KMS-11 (cell line): ENCODE data around the gene TRABD2B.
"Not testable (repeated sequence)": the region's sequence is repeated elsewhere in the genome, so short reads cannot be mapped to it uniquely, and the experiment has no call there.

Experiments used
- H2AFZ ChIP-seq: fragments of 200-600 bp; sonication (generic); 2 replicates; pipeline ENCODE4 v1.6.1; 2016; ENCODE audit warnings: antibody characterized with exemption, mixed run types, low read depth
- H3K27ac ChIP-seq: fragments of 200-600 bp; sonication (generic); 2 replicates; pipeline ENCODE4 v1.6.1; 2016; ENCODE audit warnings: mild to moderate bottlenecking, mixed run types
- H3K27me3 ChIP-seq: fragments of 200-600 bp; sonication (generic); 2 replicates; pipeline ENCODE4 v1.6.1; 2017; ENCODE audit warnings: mild to moderate bottlenecking, low read depth, mixed run types, moderate library complexity; ENCODE audit not compliant: insufficient read depth
- H3K36me3 ChIP-seq: fragments of 200-600 bp; sonication (generic); 2 replicates; pipeline ENCODE4 v1.6.1; 2017; ENCODE audit warnings: mild to moderate bottlenecking, mixed run types; ENCODE audit not compliant: insufficient read depth
- H3K4me1 ChIP-seq: fragments of 200-600 bp; sonication (generic); 2 replicates; pipeline ENCODE4 v1.6.1; 2016; ENCODE audit warnings: mild to moderate bottlenecking, low read depth, mixed run types; ENCODE audit not compliant: poor library complexity, severe bottlenecking
- H3K4me2 ChIP-seq: fragments of 200-600 bp; sonication (generic); 2 replicates; pipeline ENCODE4 v1.7.0; 2016; ENCODE audit warnings: mild to moderate bottlenecking, mixed run types
- H3K4me3 ChIP-seq: fragments of 200-600 bp; sonication (generic); IDR thresholded peaks from 2 replicates; pipeline ENCODE4 v1.6.1; 2017; ENCODE audit warnings: low read depth, low read length, mixed read lengths; ENCODE audit not compliant: insufficient read depth
- H3K79me2 ChIP-seq: fragments of 200-600 bp; sonication (generic); 2 replicates; pipeline ENCODE4 v1.6.1; 2016; ENCODE audit warnings: low read depth, mixed run types; ENCODE audit not compliant: insufficient read depth
- H3K9ac ChIP-seq: fragments of 200-600 bp; sonication (generic); 2 replicates; pipeline ENCODE4 v1.6.1; 2016; ENCODE audit warnings: mild to moderate bottlenecking, mixed run types
- H4K20me1 ChIP-seq: fragments of 200-600 bp; sonication (generic); 2 replicates; pipeline ENCODE4 v1.6.1; 2016; ENCODE audit warnings: mild to moderate bottlenecking, mixed run types; ENCODE audit not compliant: insufficient read depth
- CTCF ChIP-seq: fragments of 200-600 bp; sonication (generic); conservative IDR thresholded peaks from 2 replicates; pipeline ENCODE4 v1.6.1; 2017; ENCODE audit warnings: low read depth, mild to moderate bottlenecking, antibody characterized with exemption, low read length, moderate library complexity, mixed read lengths

TRABD2B gene

GRCh38 chr1:47965816-47966215 lies 31.4 kb downstream of the TRABD2B start:
- no peak overlapping the region for H3K27ac ChIP-seq
- H3K79me2 ChIP-seq = no peaks in the 10 kb centered on the region
- H3K4me2 ChIP-seq = no peak overlapping the region
- no peak overlapping the region for H3K9ac ChIP-seq
- H3K27me3 ChIP-seq = no peaks in the 10 kb centered on the region
- no peaks in the 10 kb centered on the region for H3K4me1 ChIP-seq
- H2AFZ ChIP-seq = no peak overlapping the region
- no peaks in the 10 kb centered on the region for H3K36me3 ChIP-seq
- H4K20me1 ChIP-seq = no peaks in the 10 kb centered on the region
- TF ChIP-seq CTCF = no peak
- no peak overlapping the region for H3K4me3 ChIP-seq

GRCh38 chr1:47964636-47965035 lies 32.5 kb downstream of the TRABD2B start:
- no peaks in the 10 kb centered on the region for H3K27me3 ChIP-seq
- no peak overlapping the region for H3K4me3 ChIP-seq
- H3K4me1 ChIP-seq = no peaks in the 10 kb centered on the region
- no peaks in the 10 kb centered on the region for H3K36me3 ChIP-seq
- no peak overlapping the region for H3K27ac ChIP-seq
- H4K20me1 ChIP-seq = no peaks in the 10 kb centered on the region
- no peak overlapping the region for H3K4me2 ChIP-seq
- H3K79me2 ChIP-seq = no peaks in the 10 kb centered on the region
- TF ChIP-seq CTCF = no peak
- no peak overlapping the region for H2AFZ ChIP-seq
- no peak overlapping the region for H3K9ac ChIP-seq

DNA sequence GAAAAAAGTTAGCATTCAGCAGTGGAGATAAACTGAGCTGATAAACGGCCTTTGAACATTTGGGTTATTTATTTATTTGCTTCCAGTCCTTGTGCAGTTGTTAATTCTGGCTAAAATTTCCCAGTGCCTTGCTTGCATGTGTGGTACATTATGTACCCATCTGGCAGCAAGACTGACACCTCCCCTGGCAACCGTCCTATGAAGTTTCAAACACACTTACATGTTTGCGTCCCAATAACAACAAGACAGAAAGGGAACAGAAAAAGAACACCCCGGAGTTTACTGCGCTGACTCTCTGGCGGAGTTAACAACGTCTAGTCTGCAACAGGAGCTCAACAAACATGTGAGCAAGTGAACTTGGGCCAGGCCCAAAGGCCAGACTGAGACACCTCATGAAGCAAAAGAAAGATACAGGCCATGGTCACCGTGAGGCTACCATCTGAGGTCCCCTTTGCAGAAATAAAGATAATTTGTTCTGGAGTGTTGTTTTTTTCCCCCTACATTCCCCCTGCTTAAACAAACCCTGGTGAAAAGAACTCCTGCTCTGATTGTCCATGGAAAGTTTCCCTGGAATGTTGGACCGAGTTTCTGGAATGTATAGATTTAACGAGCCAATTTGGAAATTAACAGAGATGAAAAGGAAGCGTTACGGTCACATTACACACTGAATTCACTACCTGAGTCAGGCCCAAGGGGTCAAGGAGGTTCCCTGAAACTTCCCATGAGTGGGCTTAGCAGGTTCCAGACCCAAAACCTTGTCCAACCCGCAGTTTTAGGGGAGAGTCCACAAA lies 33.4 kb downstream of the TRABD2B start:
- H3K79me2 ChIP-seq = no peaks in the 10 kb centered on the region
- no peak for TF ChIP-seq CTCF
- no peak overlapping the region for H3K27ac ChIP-seq

DNA sequence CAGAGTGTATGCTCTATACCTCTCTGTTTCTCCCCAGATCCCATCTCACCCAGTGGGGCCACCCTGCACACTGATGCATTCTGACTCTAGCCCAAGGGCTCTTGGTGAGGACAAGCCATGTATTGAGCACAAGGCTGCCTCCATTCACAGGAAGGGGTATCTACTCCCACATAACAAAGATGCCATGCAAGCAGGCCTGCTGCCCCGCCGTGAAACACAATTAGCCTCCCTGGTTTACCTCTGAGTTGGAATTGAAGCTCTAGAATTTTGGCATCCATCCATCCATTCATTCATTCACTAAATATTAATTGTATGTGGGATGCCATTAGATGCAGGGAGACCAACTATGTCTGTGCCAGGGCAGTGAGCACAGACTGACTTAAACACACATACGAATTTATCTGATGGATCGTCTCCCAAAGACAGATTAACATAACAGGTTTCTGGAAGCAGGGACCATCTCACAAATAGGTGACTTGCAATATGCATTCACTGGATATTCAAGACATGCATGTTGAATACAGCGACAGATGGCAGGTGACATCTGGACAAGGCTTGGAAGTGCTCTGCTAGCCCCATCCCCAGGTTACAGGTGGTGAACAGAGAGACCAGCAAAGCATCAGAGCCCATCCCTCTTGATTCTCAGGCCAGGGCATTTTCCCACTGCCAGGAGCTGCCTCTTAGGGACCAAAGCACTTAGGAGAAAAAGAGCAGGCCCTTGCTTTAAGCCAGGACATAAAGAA lies 34.3 kb downstream of the TRABD2B start:
- Histone ChIP-seq H3K27me3 (no peaks in the 10 kb centered on the region), H3K4me2 (no peak overlapping the region), H2AFZ (no peak overlapping the region), H3K79me2 (no peaks in the 10 kb centered on the region), H3K9ac (no peak overlapping the region), H3K36me3 (no peaks in the 10 kb centered on the region), H3K27ac (no peak overlapping the region), H4K20me1 (no peaks in the 10 kb centered on the region), H3K4me3 (no peak overlapping the region), H3K4me1 (no peaks in the 10 kb centered on the region)
- TF ChIP-seq CTCF = no peak

More for the DNA sequence above, 33.4 kb downstream of the TRABD2B start:
- Histone ChIP-seq H3K9ac (no peak overlapping the region), H3K4me1 (no peaks in the 10 kb centered on the region), H3K27me3 (no peaks in the 10 kb centered on the region), H4K20me1 (no peaks in the 10 kb centered on the region), H2AFZ (no peak overlapping the region), H3K4me2 (no peak overlapping the region), H3K4me3 (no peak overlapping the region), H3K36me3 (no peaks in the 10 kb centered on the region)

GRCh38 chr1:47961835-47962234 lies 35.4 kb downstream of the TRABD2B start:
- H3K79me2 ChIP-seq, H2AFZ ChIP-seq, H3K27ac ChIP-seq, H3K4me3 ChIP-seq, H3K27me3 ChIP-seq, H3K4me1 ChIP-seq, H3K4me2 ChIP-seq, H3K9ac ChIP-seq, H3K36me3 ChIP-seq, H4K20me1 ChIP-seq: not testable (repeated sequence)

DNA sequence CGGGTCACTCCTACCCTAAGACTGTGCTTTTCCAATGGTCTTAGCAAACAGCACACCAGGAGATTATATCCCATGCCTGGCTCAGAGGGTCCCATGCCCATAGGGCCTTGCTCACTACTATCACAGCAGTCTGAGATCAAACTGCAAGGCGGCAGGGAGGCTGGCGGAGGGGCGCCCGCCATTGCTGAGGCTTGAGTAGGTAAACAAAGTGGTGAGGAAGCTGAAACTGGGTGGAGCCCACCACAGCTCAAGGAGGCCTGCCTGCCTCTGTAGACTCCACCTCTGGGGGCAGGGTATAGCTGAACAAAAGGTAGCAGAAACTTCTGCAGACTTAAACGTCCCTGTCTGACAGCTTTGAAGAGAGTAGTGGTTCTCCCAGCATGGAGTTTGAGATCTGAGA lies 40.7 kb downstream of the TRABD2B start:
- not testable (repeated sequence) for H3K36me3 ChIP-seq, H3K27ac ChIP-seq, H3K9ac ChIP-seq

More for the DNA sequence above, 40.7 kb downstream of the TRABD2B start:
- H2AFZ ChIP-seq, H3K4me1 ChIP-seq, H3K4me3 ChIP-seq, H3K79me2 ChIP-seq, H4K20me1 ChIP-seq, H3K4me2 ChIP-seq, H3K27me3 ChIP-seq: not testable (repeated sequence)
